ENCODE measurements around the gene MUC7. TPM values are rescaled to one million over a fixed set of nuclear protein-coding genes. Genes with fewer than 3 reads are reported as not detected.

MUC7 gene
- total and polyA plus RNA-seq, 7 donors, result not detected

- intact Hi-C loops (cut with DNase I), result no loop called here
- no peaks in the 10 kb centered on the region for H3K36me3 ChIP-seq (ENCODE audit: insufficient read depth in 1 of 2, low read depth in 1 of 2)
- no peak for TF ChIP-seq CTCF (IDR thresholded peaks at IDR 0.05)
- WGBS, 3 donors, result 67 to 71% (median 68%) methylated on average over 3 of the region's 3 CpGs
- H3K27me3 ChIP-seq (ENCODE audit: insufficient read depth in 3 of 3, low read length in 2 of 3), result no peaks in the 10 kb centered on the region
- no peak overlapping the region for H3K4me3 ChIP-seq
- H3K27ac ChIP-seq, result no peak overlapping the region
- no peaks in the 10 kb centered on the region for H3K4me1 ChIP-seq
- no peaks in the 10 kb centered on the region for H3K9me3 ChIP-seq
- no peak for DNase-seq
- ATAC-seq, result no peak
Measured at GRCh38 chr4:70518716-70519115, 46.7 kb downstream of the MUC7 start.

- Histone ChIP-seq H3K9me3 (no peaks in the 10 kb centered on the region), H3K4me3 (no peak overlapping the region), H3K27me3 (ENCODE audit: insufficient read depth in 3 of 3, low read length in 2 of 3) (no peaks in the 10 kb centered on the region), H3K27ac (no peak overlapping the region), H3K4me1 (no peaks in the 10 kb centered on the region), H3K36me3 (ENCODE audit: insufficient read depth in 1 of 2, low read depth in 1 of 2) (no peaks in the 10 kb centered on the region)
- no peak for DNase-seq
- no peak for TF ChIP-seq CTCF (IDR thresholded peaks at IDR 0.05)
- ATAC-seq, result no peak
- intact Hi-C loops (cut with DNase I), result no loop called here
- 82 to 90% (median 88%) methylated on average over 7 of the region's 7 CpGs for WGBS, 3 donors
Measured at GRCh38 chr4:70522626-70523025, 50.6 kb downstream of the MUC7 start.

GRCh38 chr4:70530997-70531396 lies 59.0 kb downstream of the MUC7 start:
- Histone ChIP-seq H3K27me3 (ENCODE audit: insufficient read depth in 3 of 3, low read length in 2 of 3) (no peaks in the 10 kb centered on the region), H3K9me3 (no peaks in the 10 kb centered on the region), H3K4me3 (no peak overlapping the region), H3K4me1 (no peaks in the 10 kb centered on the region), H3K36me3 (ENCODE audit: insufficient read depth in 1 of 2, low read depth in 1 of 2) (no peaks in the 10 kb centered on the region), H3K27ac (no peak overlapping the region)
- no peak for TF ChIP-seq CTCF (IDR thresholded peaks at IDR 0.05)
- no peak for DNase-seq
- no peak for ATAC-seq
- 45 to 47% (median 46%) methylated on average over 5 of the region's 5 CpGs for WGBS, 3 donors
- intact Hi-C loops (cut with DNase I), result no loop called here

DNA sequence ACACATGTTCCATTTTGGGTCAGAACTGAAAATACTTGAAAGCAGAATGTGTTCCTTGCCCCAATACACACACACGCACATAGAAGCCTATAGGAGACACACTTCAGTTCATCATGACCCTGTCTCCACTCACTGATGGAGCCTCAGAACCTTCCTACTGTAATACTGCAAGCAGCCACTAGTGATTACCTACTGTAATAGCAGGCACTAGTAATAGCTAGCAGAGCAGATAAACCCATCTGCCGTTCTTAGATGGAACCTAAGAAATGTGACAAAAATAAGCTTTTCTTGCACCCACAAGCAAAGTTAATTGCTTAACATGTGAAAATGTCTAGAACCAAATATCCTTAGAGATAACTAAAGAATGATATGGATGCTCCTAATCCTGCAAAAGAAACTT lies 60.0 kb downstream of the MUC7 start:
- WGBS, 3 donors, result 55 to 76% (median 66%) methylated on average over 2 of the region's 2 CpGs
- intact Hi-C loops (cut with DNase I), result no loop called here
- DNase-seq, result no peak
- H3K36me3 ChIP-seq (ENCODE audit: insufficient read depth in 1 of 2, low read depth in 1 of 2), result no peaks in the 10 kb centered on the region
- H3K27ac ChIP-seq, result no peak overlapping the region
- ATAC-seq, result no peak
- H3K4me1 ChIP-seq, result no peaks in the 10 kb centered on the region
- no peaks in the 10 kb centered on the region for H3K27me3 ChIP-seq (ENCODE audit: insufficient read depth in 3 of 3, low read length in 2 of 3)
- H3K9me3 ChIP-seq, result no peaks in the 10 kb centered on the region
- TF ChIP-seq CTCF (IDR thresholded peaks at IDR 0.05), result no peak
- H3K4me3 ChIP-seq, result no peak overlapping the region

Other genes starting within 250 kb of the MUC7 start
- gene FDCSP, start 246.1 kb upstream of the MUC7 start, total RNA-seq, result not detected
- gene FDCSP, start 246.1 kb upstream of the MUC7 start, polyA plus RNA-seq, result not detected
- not detected for gene CSN3, start 229.6 kb upstream of the MUC7 start, total RNA-seq
- gene CSN3, start 229.6 kb upstream of the MUC7 start, polyA plus RNA-seq, result not detected
- gene CABS1, start 137.2 kb upstream of the MUC7 start, total RNA-seq, result not detected
- gene CABS1, start 137.2 kb upstream of the MUC7 start, polyA plus RNA-seq, result not detected
- gene SMR3A, start 111.4 kb upstream of the MUC7 start, total RNA-seq, result not detected
- gene SMR3A, start 111.4 kb upstream of the MUC7 start, polyA plus RNA-seq, result not detected
- gene SMR3B, start 89.1 kb upstream of the MUC7 start, total RNA-seq, result not detected
- gene SMR3B, start 89.1 kb upstream of the MUC7 start, polyA plus RNA-seq, result not detected
- not detected for gene OPRPN, start 74.3 kb upstream of the MUC7 start, total RNA-seq
- gene OPRPN, start 74.3 kb upstream of the MUC7 start, polyA plus RNA-seq, result not detected
- not detected for gene AMTN, start 46.4 kb downstream of the MUC7 start, total RNA-seq
- gene AMTN, start 46.4 kb downstream of the MUC7 start, polyA plus RNA-seq, result not detected
- not detected for gene AMBN, start 120.1 kb downstream of the MUC7 start, total RNA-seq
- not detected for gene AMBN, start 120.1 kb downstream of the MUC7 start, polyA plus RNA-seq
- 1 to 10 TPM; 1.6 to 6.6 (median 3.0) TPM for gene ENAM, start 156.5 kb downstream of the MUC7 start, total RNA-seq
- gene ENAM, start 156.5 kb downstream of the MUC7 start, polyA plus RNA-seq, result 1 to 10 TPM in 1 of 3 donors, under 1 TPM in 2; 0.08 to 1.5 (median 0.65) TPM
- gene JCHAIN, start 194.3 kb downstream of the MUC7 start, total RNA-seq, result 1 to 10 TPM in 3 of 4 donors, under 1 TPM in 1; 0.50 to 3.0 (median 1.7) TPM
- gene JCHAIN, start 194.3 kb downstream of the MUC7 start, polyA plus RNA-seq, result under 1 TPM; 0.13 to 0.73 (median 0.15) TPM
- 10 to 100 TPM; 13.1 to 22.6 (median 20.2) TPM for gene UTP3, start 216.3 kb downstream of the MUC7 start, total RNA-seq
- gene UTP3, start 216.3 kb downstream of the MUC7 start, polyA plus RNA-seq, result 10 to 100 TPM; 13.0 to 32.5 (median 28.6) TPM
- gene RUFY3, start 249.8 kb downstream of the MUC7 start, total RNA-seq, result 10 to 100 TPM; 31.3 to 53.7 (median 43.3) TPM
- 10 to 100 TPM; 15.1 to 35.2 (median 27.7) TPM for gene RUFY3, start 249.8 kb downstream of the MUC7 start, polyA plus RNA-seq